GM10266 (cell line): Measurements from ENCODE around the gene CHEK2.
A peak's percentile ranks its signal among the peaks of the same experiment; 100 is the strongest.

Experiments
- DNase-seq: peaks from one replicate; pipeline ENCODE4 v3.0.0; 2012; ENCODE audit errors: extremely low spot score
- CTCF ChIP-seq: IDR thresholded peaks from 2 replicates; pipeline ENCODE4 v1.5.1; 2012; ENCODE audit warnings: mild to moderate bottlenecking, low read depth; ENCODE audit not compliant: control insufficient read depth, insufficient read depth; ENCODE audit errors: missing control alignments

Gene CHEK2

DNA sequence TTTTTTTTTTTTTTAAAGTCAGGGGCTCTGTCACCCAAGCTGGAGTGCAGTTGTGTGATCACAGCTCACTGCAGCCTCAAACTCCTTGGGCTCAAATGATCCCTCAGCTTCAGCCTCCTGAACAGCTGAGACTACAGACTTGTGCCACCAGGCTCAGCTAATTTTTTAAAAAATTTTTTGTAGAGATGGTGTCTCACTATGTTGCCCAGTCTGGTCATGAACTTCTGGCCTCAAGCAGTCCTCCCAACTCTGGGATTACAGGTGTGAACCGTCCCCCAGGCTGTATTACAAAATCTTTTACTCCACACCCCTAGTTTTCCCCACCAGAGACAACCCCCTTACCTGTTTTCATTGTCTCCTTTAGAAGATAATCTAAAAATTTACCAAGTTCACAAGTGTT, 32.8 kb upstream of the CHEK2 start:
- DNase-seq, result no peak
- no peak for TF ChIP-seq CTCF

GRCh38 chr22:28773461-28773867, 31.8 kb upstream of the CHEK2 start:
- TF ChIP-seq CTCF, result no peak
- peak; percentile 67 for DNase-seq

DNA sequence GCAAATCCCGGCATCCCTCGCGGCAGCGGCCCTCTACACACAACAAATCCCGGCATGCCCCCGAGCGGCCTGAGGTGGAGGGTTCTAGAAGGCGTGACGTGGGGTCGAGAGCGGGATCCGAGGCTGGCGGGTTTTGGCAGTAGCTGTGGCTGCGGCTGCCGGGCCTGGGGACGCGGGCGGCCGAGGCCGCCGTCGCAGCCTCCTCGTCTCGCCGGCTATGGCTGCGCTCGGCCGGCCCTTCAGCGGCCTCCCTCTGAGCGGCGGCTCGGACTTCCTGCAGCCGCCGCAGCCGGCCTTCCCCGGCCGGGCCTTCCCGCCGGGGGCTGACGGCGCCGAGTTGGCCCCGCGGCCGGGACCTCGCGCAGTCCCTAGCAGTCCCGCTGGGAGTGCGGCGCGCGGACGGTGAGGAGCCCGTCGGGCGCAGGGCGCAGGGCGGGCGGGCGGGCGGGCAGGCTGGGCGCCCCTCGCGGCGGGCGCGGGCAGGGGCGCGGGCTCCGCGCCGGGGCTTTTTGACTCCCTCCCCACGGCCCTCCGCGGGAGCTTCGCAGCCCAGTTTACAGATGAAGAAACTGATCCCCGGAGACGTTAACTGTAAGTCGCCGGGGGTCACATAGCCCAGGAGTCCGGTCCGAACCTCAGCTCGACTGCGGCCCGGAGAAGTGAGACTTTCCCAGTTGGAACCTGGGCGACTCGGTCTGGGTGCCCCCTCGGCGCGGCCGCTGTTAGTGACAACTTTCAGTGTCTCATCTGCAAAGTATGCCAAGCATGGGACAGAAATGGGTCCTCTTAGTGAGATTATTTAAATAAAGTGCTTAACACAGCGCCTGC, 31.2 kb upstream of the CHEK2 start, which contains the start of gene CCDC117:
CCDC117 (plus strand) TSS at position 63 of the 828 bp plus-strand sequence; CDS start at position 218, 155 bp downstream.
- TF ChIP-seq CTCF, result peak; percentile 27
- DNase-seq, result peak; percentile 96

DNA sequence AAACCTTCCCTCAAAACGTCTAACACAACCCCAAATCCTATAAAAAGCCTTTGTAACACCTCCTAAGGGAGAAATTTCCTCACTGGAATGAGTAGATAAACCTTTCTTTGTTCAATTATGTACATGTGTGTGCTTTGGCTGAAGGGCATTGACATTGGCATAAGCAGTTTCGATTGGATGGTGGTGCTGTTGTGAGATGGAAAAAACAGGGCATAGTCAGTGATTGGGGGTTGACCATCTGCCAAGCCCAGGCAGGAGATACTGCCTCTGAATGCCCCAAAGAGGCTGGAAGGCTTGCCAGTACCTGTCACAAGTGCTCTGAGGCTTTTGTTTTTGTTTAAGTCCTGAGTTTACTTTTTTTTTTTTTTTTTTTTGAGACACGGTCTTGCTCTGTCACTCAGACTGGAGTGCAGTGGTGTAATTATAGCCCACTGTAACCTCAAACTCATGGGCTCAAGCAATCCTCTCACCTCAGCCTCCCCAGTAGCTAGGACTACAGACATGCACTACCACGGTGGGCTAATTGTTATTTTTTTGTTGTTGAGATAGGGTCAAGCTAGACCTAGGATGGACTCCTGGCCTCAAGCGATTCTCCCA, 29.7 kb upstream of the CHEK2 start:
- no peak for TF ChIP-seq CTCF
- DNase-seq, result no peak

GRCh38 chr22:28769394-28770085, 27.9 kb upstream of the CHEK2 start:
- no peak for TF ChIP-seq CTCF
- no peak for DNase-seq

DNA sequence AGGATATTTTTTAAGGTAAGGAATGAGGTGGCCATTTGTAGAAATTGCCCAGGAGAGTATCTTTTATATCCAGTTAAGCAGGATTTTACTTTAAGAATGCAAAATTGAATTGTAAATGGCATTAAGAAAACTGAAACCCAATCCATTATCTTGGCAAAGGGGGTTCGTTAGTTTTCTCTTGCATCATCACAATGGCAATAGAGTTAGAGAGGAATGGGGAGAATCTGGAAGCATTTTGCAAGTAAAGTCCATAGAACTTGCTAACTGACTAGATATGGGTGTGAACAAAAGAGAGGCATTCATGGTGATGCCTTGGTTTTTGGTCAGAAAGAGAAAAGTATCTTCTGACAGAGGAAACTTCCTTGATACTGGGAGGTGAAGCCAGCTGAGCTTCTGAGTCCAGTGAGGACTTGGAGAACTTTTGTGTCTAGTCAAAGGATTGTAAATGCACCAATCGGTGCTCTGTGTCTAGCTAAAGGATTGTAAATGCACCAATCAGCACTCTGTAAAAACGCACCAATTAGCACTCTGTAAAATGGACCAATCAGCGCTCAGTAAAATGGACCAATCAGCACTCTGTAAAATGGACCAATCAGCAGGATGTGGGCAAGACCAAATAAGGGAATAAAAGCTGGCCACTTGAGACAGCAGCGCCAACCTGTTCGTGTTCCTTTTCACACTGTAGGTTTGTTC, 27.2 kb upstream of the CHEK2 start:
- TF ChIP-seq CTCF, result no peak

More for the DNA sequence above, 27.2 kb upstream of the CHEK2 start:
- DNase-seq, result no peak
